ENCODE data around the gene ZNF829. TPM values are rescaled to one million over a fixed set of nuclear protein-coding genes. Genes with fewer than 3 reads are reported as not detected.

The ZNF829 gene
- total and polyA plus RNA-seq, 2 of the 4 experiments (the other 2 are of a cell fraction): 0.58 to 3.0 TPM

DNA sequence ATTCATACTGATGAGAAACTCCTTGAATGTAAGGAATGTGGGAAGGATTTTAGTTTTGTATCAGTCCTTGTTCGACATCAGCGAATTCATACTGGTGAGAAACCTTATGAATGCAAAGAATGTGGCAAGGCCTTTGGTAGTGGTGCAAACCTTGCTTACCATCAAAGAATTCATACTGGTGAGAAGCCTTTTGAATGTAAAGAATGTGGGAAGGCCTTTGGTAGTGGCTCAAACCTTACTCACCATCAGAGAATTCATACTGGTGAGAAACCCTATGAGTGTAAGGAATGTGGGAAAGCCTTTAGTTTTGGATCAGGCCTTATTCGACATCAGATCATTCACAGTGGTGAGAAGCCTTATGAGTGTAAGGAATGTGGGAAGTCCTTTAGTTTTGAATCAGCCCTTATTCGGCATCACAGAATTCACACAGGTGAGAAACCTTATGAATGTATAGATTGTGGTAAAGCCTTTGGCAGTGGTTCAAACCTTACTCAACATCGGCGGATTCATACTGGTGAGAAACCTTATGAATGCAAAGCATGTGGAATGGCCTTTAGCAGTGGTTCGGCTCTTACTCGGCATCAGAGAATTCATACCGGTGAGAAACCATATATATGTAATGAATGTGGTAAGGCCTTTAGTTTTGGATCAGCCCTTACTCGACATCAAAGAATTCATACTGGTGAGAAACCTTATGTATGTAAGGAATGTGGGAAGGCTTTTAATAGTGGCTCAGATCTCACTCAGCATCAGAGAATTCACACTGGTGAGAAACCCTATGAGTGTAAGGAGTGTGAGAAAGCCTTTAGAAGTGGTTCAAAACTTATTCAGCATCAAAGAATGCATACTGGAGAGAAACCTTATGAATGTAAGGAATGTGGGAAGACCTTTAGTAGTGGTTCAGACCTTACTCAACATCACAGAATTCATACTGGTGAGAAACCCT is 38.8 kb downstream of the ZNF829 start:
- ATAC-seq (ENCODE audit: low read depth): no peak
- Histone ChIP-seq H3K9me3 (ENCODE audit: control insufficient read depth, insufficient read depth, low read length) (peaks cover 54% of the 10 kb centered on the region), H3K18ac (ENCODE audit: low read depth, low read length) (no peak overlapping the region), H3K14ac (replicated peaks; ENCODE audit: low read depth, low read length) (no peak overlapping the region), H3K9me1 (ENCODE audit: insufficient read depth, low read length) (no peaks in the 10 kb centered on the region), H2BK5ac (ENCODE audit: low read depth, low read length, poor library complexity, severe bottlenecking) (no peak overlapping the region), H2AFZ (replicated peaks; ENCODE audit: low read length, poor library complexity) (no peak overlapping the region), H3K79me1 (ENCODE audit: low read depth in 1 of 2, low read length in 2 of 2) (no peaks in the 10 kb centered on the region), H3K36me3 (ENCODE audit: control insufficient read depth, insufficient read depth, low read length) (peaks cover 12% of the 10 kb centered on the region), H3K9ac (ENCODE audit: low read depth, low read length) (no peak overlapping the region), H3K27ac (ENCODE audit: insufficient read depth, low read length) (no peak overlapping the region), H3K4me1 (ENCODE audit: control insufficient read depth, insufficient read depth, low read length) (no peaks in the 10 kb centered on the region), H3K4ac (ENCODE audit: low read depth, low read length) (no peak overlapping the region), H4K8ac (ENCODE audit: low read depth in 2 of 2, low read length in 2 of 2) (no peak overlapping the region), H2AK5ac (ENCODE audit: low read depth, low read length) (no peak overlapping the region), H4K5ac (ENCODE audit: low read depth, low read length) (no peak overlapping the region), H3K23ac (ENCODE audit: low read depth, low read length) (no peak overlapping the region), H2BK120ac (ENCODE audit: low read depth, low read length) (no peak overlapping the region), H3K4me3 (ENCODE audit: insufficient read depth, low read depth, low read length) (no peak overlapping the region), H2AK9ac (replicated peaks; ENCODE audit: low read depth, low read length, poor library complexity) (no peak overlapping the region), H4K20me1 (ENCODE audit: insufficient read depth, low read length) (no peaks in the 10 kb centered on the region), H3K27me3 (ENCODE audit: control insufficient read depth, insufficient read depth, low read length) (no peaks in the 10 kb centered on the region), H2BK20ac (ENCODE audit: low read depth, low read length) (no peak overlapping the region), H3K4me2 (ENCODE audit: low read depth, low read length) (no peak overlapping the region), H4K91ac (ENCODE audit: insufficient read depth, low read depth, low read length) (no peak overlapping the region), H3K56ac (ENCODE audit: extremely low read depth, insufficient read depth, low read length) (no peak overlapping the region), H2BK15ac (ENCODE audit: low read depth, low read length) (no peak overlapping the region)
- POLR2A ChIA-PET (ENCODE audit: unreplicated experiment): no interaction called here
- intact Hi-C loops (cut with micrococcal nuclease) (no loop called here), in situ Hi-C loops (cut with MboI; ENCODE audit: low sequenced_read_pairs) (no loop called here), dilution Hi-C loops (cut with HindIII; ENCODE audit: low sequenced_read_pairs, unreplicated experiment) (no loop called here)
- BruUV-seq (replicated peaks): no TSS peak
- CTCF ChIA-PET: no interaction called here
- DNase-seq: no peak
- WGBS, 2 experiments (ENCODE audit: extremely low coverage in 2 of 2, insufficient read length in 1 of 2): no CpG with 5 or more reads among the region's 10 CpGs
- no peak for TF ChIP-seq POLR2A (IDR thresholded peaks at IDR 0.05; ENCODE audit: low read depth, low read length)
- no peak for TF ChIP-seq FOS (IDR thresholded peaks at IDR 0.05; ENCODE audit: low read depth, low read length)
- no peak for TF ChIP-seq CHD1 (IDR thresholded peaks at IDR 0.05; ENCODE audit: low read depth, low read length)
- TF ChIP-seq MXI1 (IDR thresholded peaks at IDR 0.05; ENCODE audit: borderline replicate concordance, low read depth, low read length): no peak
- TF ChIP-seq NFE2L2 (IDR thresholded peaks at IDR 0.05; ENCODE audit: low read depth, low read length): no peak
- TF ChIP-seq, protein P1, sequence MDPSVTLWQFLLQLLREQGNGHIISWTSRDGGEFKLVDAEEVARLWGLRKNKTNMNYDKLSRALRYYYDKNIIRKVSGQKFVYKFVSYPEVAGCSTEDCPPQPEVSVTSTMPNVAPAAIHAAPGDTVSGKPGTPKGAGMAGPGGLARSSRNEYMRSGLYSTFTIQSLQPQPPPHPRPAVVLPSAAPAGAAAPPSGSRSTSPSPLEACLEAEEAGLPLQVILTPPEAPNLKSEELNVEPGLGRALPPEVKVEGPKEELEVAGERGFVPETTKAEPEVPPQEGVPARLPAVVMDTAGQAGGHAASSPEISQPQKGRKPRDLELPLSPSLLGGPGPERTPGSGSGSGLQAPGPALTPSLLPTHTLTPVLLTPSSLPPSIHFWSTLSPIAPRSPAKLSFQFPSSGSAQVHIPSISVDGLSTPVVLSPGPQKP (IDR thresholded peaks at IDR 0.05; ENCODE audit: borderline replicate concordance, low read depth, low read length): no peak
- TF ChIP-seq RCOR1 (IDR thresholded peaks at IDR 0.05; ENCODE audit: insufficient replicate concordance, low read length): no peak
- TF ChIP-seq MAFK (IDR thresholded peaks at IDR 0.05; ENCODE audit: low read depth, low read length): no peak
- TF ChIP-seq RFX5 (IDR thresholded peaks at IDR 0.05; ENCODE audit: low read depth, low read length): no peak
- TF ChIP-seq, protein P2, sequence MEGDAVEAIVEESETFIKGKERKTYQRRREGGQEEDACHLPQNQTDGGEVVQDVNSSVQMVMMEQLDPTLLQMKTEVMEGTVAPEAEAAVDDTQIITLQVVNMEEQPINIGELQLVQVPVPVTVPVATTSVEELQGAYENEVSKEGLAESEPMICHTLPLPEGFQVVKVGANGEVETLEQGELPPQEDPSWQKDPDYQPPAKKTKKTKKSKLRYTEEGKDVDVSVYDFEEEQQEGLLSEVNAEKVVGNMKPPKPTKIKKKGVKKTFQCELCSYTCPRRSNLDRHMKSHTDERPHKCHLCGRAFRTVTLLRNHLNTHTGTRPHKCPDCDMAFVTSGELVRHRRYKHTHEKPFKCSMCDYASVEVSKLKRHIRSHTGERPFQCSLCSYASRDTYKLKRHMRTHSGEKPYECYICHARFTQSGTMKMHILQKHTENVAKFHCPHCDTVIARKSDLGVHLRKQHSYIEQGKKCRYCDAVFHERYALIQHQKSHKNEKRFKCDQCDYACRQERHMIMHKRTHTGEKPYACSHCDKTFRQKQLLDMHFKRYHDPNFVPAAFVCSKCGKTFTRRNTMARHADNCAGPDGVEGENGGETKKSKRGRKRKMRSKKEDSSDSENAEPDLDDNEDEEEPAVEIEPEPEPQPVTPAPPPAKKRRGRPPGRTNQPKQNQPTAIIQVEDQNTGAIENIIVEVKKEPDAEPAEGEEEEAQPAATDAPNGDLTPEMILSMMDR (conservative IDR thresholded peaks at IDR 0.05; ENCODE audit: low read depth, low read length): no peak
- no peak for TF ChIP-seq BHLHE40 (IDR thresholded peaks at IDR 0.05; ENCODE audit: low read depth, low read length)
- TF ChIP-seq MAZ (IDR thresholded peaks at IDR 0.05; ENCODE audit: borderline replicate concordance, low read depth, low read length): no peak
- no peak for TF ChIP-seq SMC3 (IDR thresholded peaks at IDR 0.05; ENCODE audit: low read depth, low read length)
- no peak for TF ChIP-seq CEBPB (IDR thresholded peaks at IDR 0.05; ENCODE audit: low read depth, low read length)
- TF ChIP-seq, protein P3, sequence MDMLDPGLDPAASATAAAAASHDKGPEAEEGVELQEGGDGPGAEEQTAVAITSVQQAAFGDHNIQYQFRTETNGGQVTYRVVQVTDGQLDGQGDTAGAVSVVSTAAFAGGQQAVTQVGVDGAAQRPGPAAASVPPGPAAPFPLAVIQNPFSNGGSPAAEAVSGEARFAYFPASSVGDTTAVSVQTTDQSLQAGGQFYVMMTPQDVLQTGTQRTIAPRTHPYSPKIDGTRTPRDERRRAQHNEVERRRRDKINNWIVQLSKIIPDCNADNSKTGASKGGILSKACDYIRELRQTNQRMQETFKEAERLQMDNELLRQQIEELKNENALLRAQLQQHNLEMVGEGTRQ (IDR thresholded peaks at IDR 0.05; ENCODE audit: low read depth, low read length): no peak
